ENCODE measurements around the gene MDK. TPM values are rescaled to one million over a fixed set of nuclear protein-coding genes. Genes with fewer than 3 reads are reported as not detected.

Gene MDK
- total RNA-seq, 1 donor from 2014 or later: 93.3 TPM

GRCh38 chr11:46348566-46349401 lies 32.7 kb upstream of the MDK start:
- DNase-seq (ENCODE audit: low spot score in 2 of 2): no peak
- Histone ChIP-seq H3K4me1 (peaks cover 9 to 14% of the 10 kb centered on the region in 2 donors), H3K9me3 (no peaks in the 10 kb centered on the region), H3K27me3 (no peaks in the 10 kb centered on the region), H3K36me3 (no peaks in the 10 kb centered on the region), H3K27ac (no peak overlapping the region), H3K4me3 (peak overlapping the region; percentile 73 to 96)
- intact Hi-C loops (cut with DNase I): loop anchor here (5.0 kb wide), 2 partner anchors 189 to 226 kb away; partner anchors contain the start of gene PHF21A
- no peak for TF ChIP-seq CTCF (IDR thresholded peaks at IDR 0.05)

- Histone ChIP-seq H3K27me3 (no peaks in the 10 kb centered on the region), H3K4me3 (no peak overlapping the region), H3K36me3 (no peaks in the 10 kb centered on the region), H3K4me1 (peaks cover 9 to 14% of the 10 kb centered on the region in 2 donors), H3K9me3 (no peaks in the 10 kb centered on the region), H3K27ac (no peak overlapping the region)
- intact Hi-C loops (cut with DNase I): no loop called here
- no peak for TF ChIP-seq CTCF (IDR thresholded peaks at IDR 0.05)
- DNase-seq (ENCODE audit: low spot score in 2 of 2): no peak
These were observed 30.8 kb upstream of the MDK start for GRCh38 chr11:46350695-46351094.

- no peak for TF ChIP-seq CTCF (IDR thresholded peaks at IDR 0.05)
- H3K27ac ChIP-seq: no peak overlapping the region
- H3K9me3 ChIP-seq: no peaks in the 10 kb centered on the region
- H3K27me3 ChIP-seq: no peaks in the 10 kb centered on the region
- no peak overlapping the region for H3K4me3 ChIP-seq
- H3K4me1 ChIP-seq: peaks cover 9 to 14% of the 10 kb centered on the region in 2 donors
- H3K36me3 ChIP-seq: no peaks in the 10 kb centered on the region
- no peak for DNase-seq (ENCODE audit: low spot score in 2 of 2)
- intact Hi-C loops (cut with DNase I): no loop called here
These were observed 30.3 kb upstream of the MDK start for GRCh38 chr11:46351148-46351547.

- Histone ChIP-seq H3K36me3 (no peaks in the 10 kb centered on the region), H3K27me3 (no peaks in the 10 kb centered on the region), H3K4me3 (no peak overlapping the region), H3K9me3 (no peaks in the 10 kb centered on the region), H3K4me1 (peaks cover 9 to 14% of the 10 kb centered on the region in 2 donors), H3K27ac (no peak overlapping the region)
- intact Hi-C loops (cut with DNase I): no loop called here
- no peak for TF ChIP-seq CTCF (IDR thresholded peaks at IDR 0.05)
- DNase-seq (ENCODE audit: low spot score in 2 of 2): no peak
These were observed 29.9 kb upstream of the MDK start for GRCh38 chr11:46351606-46352005.

GRCh38 chr11:46352063-46352841 lies 29.2 kb upstream of the MDK start:
- H3K4me1 ChIP-seq: peaks cover 9 to 10% of the 10 kb centered on the region in 2 donors
- no peak for DNase-seq (ENCODE audit: low spot score in 2 of 2)
- TF ChIP-seq CTCF (IDR thresholded peaks at IDR 0.05): peak; percentile 48 to 75 (median 69)
- H3K36me3 ChIP-seq: no peaks in the 10 kb centered on the region
- H3K9me3 ChIP-seq: no peaks in the 10 kb centered on the region
- H3K27ac ChIP-seq: peak overlapping the region in 1 of 2 donors; percentile 39
- no peak overlapping the region for H3K4me3 ChIP-seq
- H3K27me3 ChIP-seq: no peaks in the 10 kb centered on the region
- intact Hi-C loops (cut with DNase I): no loop called here
